ENCODE data around the gene SPATA21. TPM values are rescaled to one million over a fixed set of nuclear protein-coding genes. Genes with fewer than 3 reads are reported as not detected.

SPATA21 gene
- total RNA-seq, 1 experiment from 2014 or later = not detected

GRCh38 chr1:16468558-16468957 lies 31.3 kb upstream of the SPATA21 start:
- Mint-ChIP-seq H3K4me1 (no peaks in the 10 kb centered on the region), H3K27ac (no peak overlapping the region), H3K9me3 (no peaks in the 10 kb centered on the region), H3K4me3 (no peak overlapping the region), H3K27me3 (ENCODE audit: low read depth) (no peaks in the 10 kb centered on the region), H3K36me3 (ENCODE audit: insufficient read depth in 1 of 3, low read depth in 3 of 3) (peaks cover 4 to 30% (median 15%) of the 10 kb centered on the region in 3 experiments)
- H3K9me3 ChIP-seq (ENCODE audit: control insufficient read depth, low read depth, low read length) = no peaks in the 10 kb centered on the region
- no peak overlapping the region for H2BK12ac ChIP-seq (ENCODE audit: insufficient read length, low read depth, low read length)
- H4K20me1 ChIP-seq (ENCODE audit: control insufficient read depth, insufficient read depth, insufficient read length) = no peaks in the 10 kb centered on the region
- no peaks in the 10 kb centered on the region for H3K4me1 ChIP-seq (ENCODE audit: insufficient read depth, low read length)
- no peak overlapping the region for H2AK5ac ChIP-seq (ENCODE audit: insufficient read length, low read length)
- H3K18ac ChIP-seq (ENCODE audit: insufficient read length, low read depth, low read length) = no peak overlapping the region
- no peak overlapping the region for H2BK5ac ChIP-seq (ENCODE audit: insufficient read length, low read length)
- no peak overlapping the region for H2BK120ac ChIP-seq (ENCODE audit: low read depth, low read length, poor library complexity, severe bottlenecking)
- H4K91ac ChIP-seq (ENCODE audit: insufficient read length, low read depth, low read length) = no peak overlapping the region
- H3K9ac ChIP-seq (ENCODE audit: extremely low read depth, insufficient read length, low read length) = no peak overlapping the region
- WGBS (ENCODE audit: extremely low coverage, insufficient read length, low lambda C conversion rate) = no CpG with 5 or more reads among the region's 3 CpGs
- no peak for DNase-seq
- H3K4me2 ChIP-seq (ENCODE audit: insufficient read depth, insufficient read length, low read length) = no peak overlapping the region
- no peak overlapping the region for H3K4ac ChIP-seq (ENCODE audit: low read depth, low read length)
- no peak overlapping the region for H2BK15ac ChIP-seq (ENCODE audit: low read depth, low read length)
- H3K14ac ChIP-seq (ENCODE audit: insufficient read depth, low read length) = no peak overlapping the region
- no peaks in the 10 kb centered on the region for H3K27me3 ChIP-seq (ENCODE audit: insufficient read depth, low read length)
- H4K8ac ChIP-seq (replicated peaks; ENCODE audit: insufficient read length, low read depth, low read length) = no peak overlapping the region
- no peak overlapping the region for H3K27ac ChIP-seq (ENCODE audit: insufficient read length, low read depth, low read length)
- H4K5ac ChIP-seq (ENCODE audit: insufficient read length, low read depth, low read length) = no peak overlapping the region
- H2BK20ac ChIP-seq (ENCODE audit: low read depth, low read length, poor library complexity, severe bottlenecking) = no peak overlapping the region
- no peak overlapping the region for H3T11ph ChIP-seq (ENCODE audit: low read length)
- H3K23ac ChIP-seq (ENCODE audit: insufficient read length, low read depth, low read length) = no peak overlapping the region
- no peaks in the 10 kb centered on the region for H3K23me2 ChIP-seq (ENCODE audit: insufficient read length, low read depth, low read length, poor library complexity, severe bottlenecking)
- no peaks in the 10 kb centered on the region for H3K79me2 ChIP-seq (ENCODE audit: insufficient read depth, low read length)
- no peak overlapping the region for H2AFZ ChIP-seq (ENCODE audit: low read length)
- no peak overlapping the region for H3K56ac ChIP-seq (ENCODE audit: insufficient read length, low read depth, low read length)
- no peaks in the 10 kb centered on the region for H3K79me1 ChIP-seq (ENCODE audit: insufficient read depth, low read depth, low read length, poor library complexity, severe bottlenecking)
- TF ChIP-seq CTCF (conservative IDR thresholded peaks at IDR 0.05) = no peak
